HepG2 (cell line): ENCODE results near the gene DUS2. TPM values are rescaled to one million over a fixed set of nuclear protein-coding genes. Genes with fewer than 3 reads are reported as not detected.
A peak's percentile ranks its signal among the peaks of the same experiment; 100 is the strongest.

ENCODE experiments used
- CEBPB ChIP-seq: IDR thresholded peaks from 2 replicates; pipeline ENCODE4 v1.6.1; 2011; ENCODE audit warnings: low read depth, low read length, improper control_type of control experiment, borderline replicate concordance
- ISL2 ChIP-seq: sonication (generic); formaldehyde crosslinking; IDR thresholded peaks from 2 replicates; pipeline ENCODE4 v1.5.0; 2020; ENCODE audit warnings: missing genetic modification reagents
- KIAA2018 ChIP-seq: sonication (generic); formaldehyde crosslinking; IDR thresholded peaks from 2 replicates; pipeline ENCODE4 v1.5.0; 2020; ENCODE audit warnings: mild to moderate bottlenecking, missing genetic modification reagents, borderline replicate concordance
- KLF13 ChIP-seq: sonication (generic); formaldehyde crosslinking; IDR thresholded peaks from 2 replicates; pipeline ENCODE4 v1.4.0; 2020; ENCODE audit warnings: mild to moderate bottlenecking, missing genetic modification reagents
- MXI1 ChIP-seq: IDR thresholded peaks from 3 replicates; pipeline ENCODE4 v1.6.1; 2012; ENCODE audit warnings: low read depth, low read length, inconsistent platforms, borderline replicate concordance
- MYC ChIP-seq: sonication (generic); formaldehyde crosslinking; IDR thresholded peaks from 2 replicates; pipeline ENCODE4 v1.9.0; 2021; ENCODE audit warnings: missing genetic modification reagents, borderline replicate concordance
- NFE2L1 ChIP-seq: sonication (generic); formaldehyde crosslinking; IDR thresholded peaks from 2 replicates; pipeline ENCODE4 v1.4.0; 2020; ENCODE audit warnings: missing genetic modification reagents, mild to moderate bottlenecking, borderline replicate concordance
- REXO4 ChIP-seq: sonication (generic); formaldehyde crosslinking; IDR thresholded peaks from 2 replicates; pipeline ENCODE4 v1.8.0; 2022; ENCODE audit warnings: missing genetic modification reagents, mild to moderate bottlenecking, borderline replicate concordance
- THAP7 ChIP-seq: sonication (generic); formaldehyde crosslinking; IDR thresholded peaks from 2 replicates; pipeline ENCODE4 v1.8.1; 2023; ENCODE audit warnings: mild to moderate bottlenecking, missing genetic modification reagents
- U2AF1 ChIP-seq: fragments of 200-400 bp; formaldehyde crosslinking; optimal IDR thresholded peaks from 2 replicates; pipeline ENCODE3; 2017; ENCODE audit warnings: mild to moderate bottlenecking, low read depth, low read length
- ZNF205 ChIP-seq: IDR thresholded peaks from 2 replicates; pipeline ENCODE4 v1.6.1; 2018; ENCODE audit warnings: missing biosample characterization, missing genetic modification reagents
- ZNF30 ChIP-seq: sonication (generic); formaldehyde crosslinking; IDR thresholded peaks from 2 replicates; pipeline ENCODE4 v1.5.0; 2020; ENCODE audit warnings: mild to moderate bottlenecking, missing genetic modification reagents
- ZNF451 ChIP-seq: sonication (generic); formaldehyde crosslinking; IDR thresholded peaks from 2 replicates; pipeline ENCODE4 v1.5.0; 2020; ENCODE audit warnings: mild to moderate bottlenecking, missing genetic modification reagents
- ZNF792 ChIP-seq: IDR thresholded peaks from 2 replicates; pipeline ENCODE4 v1.6.1; 2016
- ZNF879 ChIP-seq: sonication (generic); formaldehyde crosslinking; IDR thresholded peaks from 2 replicates; pipeline ENCODE4 v1.8.1; 2023; ENCODE audit warnings: missing genetic modification reagents
- ZSCAN25 ChIP-seq: sonication (generic); formaldehyde crosslinking; IDR thresholded peaks from 2 replicates; pipeline ENCODE4 v1.8.0; 2022; ENCODE audit warnings: mild to moderate bottlenecking, missing genetic modification reagents
- ZSCAN29 ChIP-seq: sonication (generic); formaldehyde crosslinking; conservative IDR thresholded peaks from 2 replicates; pipeline ENCODE4 v1.4.0; 2020; ENCODE audit warnings: mild to moderate bottlenecking, missing genetic modification reagents
- ZUFSP ChIP-seq: sonication (generic); formaldehyde crosslinking; IDR thresholded peaks from 2 replicates; pipeline ENCODE4 v1.9.0; 2021; ENCODE audit warnings: missing genetic modification reagents, mild to moderate bottlenecking, borderline replicate concordance
- polyA plus RNA-seq, 8 experiments: library from polyadenylated mRNA; depleted of rRNA in 3 of 8; stranded (reverse) in 7 of 8; unstranded in 1 of 8; fragments of >200 nt; fragmentation: Illumina TruSeq in 4 of 8; extraction: Trizol in 4 of 8; gene quantifications; 2 replicates each; pipeline versions ENCODE4 v1.2.1 to v1.2.3, GENCODE V29; 2011 to 2016; ENCODE audit warnings: low read depth in 4 of 8, missing spikeins in 1 of 8, mixed read lengths in 1 of 8; ENCODE audit not compliant: insufficient read depth in 1 of 8
- total RNA-seq, 5 experiments: library from RNA; depleted of rRNA; stranded (reverse); fragments of >200 nt; fragmentation: Illumina TruSeq; extraction: Trizol; gene quantifications; 2 replicates each; pipeline ENCODE4 v1.2.3, GENCODE V29; 2016; ENCODE audit warnings: low read depth in 1 of 5
- TF ChIP-seq, protein P1 (sequence below): sonication (generic); formaldehyde crosslinking; IDR thresholded peaks from 2 replicates; pipeline ENCODE4 v1.4.0; 2020; ENCODE audit warnings: missing genetic modification reagents

Gene DUS2
- total and polyA plus RNA-seq, 2 of the 13 experiments (the other 11 are each of a cell fraction or from before 2014, with no cell fraction given) = 17.8 to 25.1 TPM

- TF ChIP-seq KIAA2018 (CRISPR knock-in tag) = no peak
- TF ChIP-seq MYC (CRISPR knock-in tag) = no peak
- TF ChIP-seq REXO4 (CRISPR knock-in tag) = no peak
- TF ChIP-seq, protein P1, sequence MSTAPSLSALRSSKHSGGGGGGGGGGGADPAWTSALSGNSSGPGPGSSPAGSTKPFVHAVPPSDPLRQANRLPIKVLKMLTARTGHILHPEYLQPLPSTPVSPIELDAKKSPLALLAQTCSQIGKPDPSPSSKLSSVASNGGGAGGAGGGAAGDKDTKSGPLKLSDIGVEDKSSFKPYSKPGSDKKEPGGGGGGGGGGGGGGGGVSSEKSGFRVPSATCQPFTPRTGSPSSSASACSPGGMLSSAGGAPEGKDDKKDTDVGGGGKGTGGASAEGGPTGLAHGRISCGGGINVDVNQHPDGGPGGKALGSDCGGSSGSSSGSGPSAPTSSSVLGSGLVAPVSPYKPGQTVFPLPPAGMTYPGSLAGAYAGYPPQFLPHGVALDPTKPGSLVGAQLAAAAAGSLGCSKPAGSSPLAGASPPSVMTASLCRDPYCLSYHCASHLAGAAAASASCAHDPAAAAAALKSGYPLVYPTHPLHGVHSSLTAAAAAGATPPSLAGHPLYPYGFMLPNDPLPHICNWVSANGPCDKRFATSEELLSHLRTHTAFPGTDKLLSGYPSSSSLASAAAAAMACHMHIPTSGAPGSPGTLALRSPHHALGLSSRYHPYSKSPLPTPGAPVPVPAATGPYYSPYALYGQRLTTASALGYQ (CRISPR knock-in tag) = no peak
- no peak for TF ChIP-seq NFE2L1 (CRISPR knock-in tag)
- no peak for TF ChIP-seq ZNF205
- no peak for TF ChIP-seq U2AF1
- TF ChIP-seq THAP7 (CRISPR knock-in tag) = 0 out of 2 replicates have a peak, but pooled peaks have one; percentile 65
- no peak for TF ChIP-seq ZSCAN25 (CRISPR knock-in tag)
- TF ChIP-seq ZNF30 (CRISPR knock-in tag) = peak; percentile 39; the same call in 1 of the 2 replicates
- TF ChIP-seq ZNF451 = no peak
- TF ChIP-seq ZUFSP = no peak
- TF ChIP-seq ZNF879 (CRISPR knock-in tag) = no peak
- no peak for TF ChIP-seq ZSCAN29 (CRISPR knock-in tag)
- no peak for TF ChIP-seq ZNF792 (CRISPR knock-in tag)
- no peak for TF ChIP-seq KLF13 (CRISPR knock-in tag)
- no peak for TF ChIP-seq MXI1
- TF ChIP-seq CEBPB = no peak
- TF ChIP-seq ISL2 = no peak
These were observed 60.2 kb downstream of the DUS2 start (continued) for GRCh38 chr16:68083239-68083781.
